ENCODE results near the gene MACROD2.

GRCh38 chr20:15396900-15397299, 1401.6 kb downstream of the MACROD2 start:
- TF ChIP-seq POLR2A (IDR thresholded peaks at IDR 0.05; ENCODE audit: low read depth, low read length) (no peak), TAF1 (IDR thresholded peaks at IDR 0.05; ENCODE audit: low read depth, low read length) (no peak), SPI1 (IDR thresholded peaks at IDR 0.05; ENCODE audit: low read depth, low read length) (no peak), POLR2AphosphoS5 (IDR thresholded peaks at IDR 0.05; ENCODE audit: low read depth, low read length) (no peak), PAX5 (IDR thresholded peaks at IDR 0.05; ENCODE audit: insufficient read depth, low read length, severe bottlenecking) (no peak)
